G401 (cell line): Measurements from ENCODE around the gene TGFBR1. TPM values are rescaled to one million over a fixed set of nuclear protein-coding genes. Genes with fewer than 3 reads are reported as not detected.

ENCODE experiments used
- DNase-seq: peaks from one replicate; pipeline ENCODE4 v3.0.0-alpha.2; 2015; ENCODE audit warnings: low spot score
- in situ Hi-C: cut with HindIII; loops from 2 replicates; pipeline ENCODE4 v1.10.0; 2016; ENCODE audit warnings: low sequenced_read_pairs, mixed read lengths
- total RNA-seq: library from RNA; depleted of rRNA; stranded (reverse); fragments of >200 nt; shearing (Covaris generic); gene quantifications from 2 replicates; pipeline ENCODE4 v1.2.3, GENCODE V29; 2014; rRNA removed

TGFBR1 gene
- total RNA-seq, 1 experiment from 2014 or later, result 16.9 TPM

DNA sequence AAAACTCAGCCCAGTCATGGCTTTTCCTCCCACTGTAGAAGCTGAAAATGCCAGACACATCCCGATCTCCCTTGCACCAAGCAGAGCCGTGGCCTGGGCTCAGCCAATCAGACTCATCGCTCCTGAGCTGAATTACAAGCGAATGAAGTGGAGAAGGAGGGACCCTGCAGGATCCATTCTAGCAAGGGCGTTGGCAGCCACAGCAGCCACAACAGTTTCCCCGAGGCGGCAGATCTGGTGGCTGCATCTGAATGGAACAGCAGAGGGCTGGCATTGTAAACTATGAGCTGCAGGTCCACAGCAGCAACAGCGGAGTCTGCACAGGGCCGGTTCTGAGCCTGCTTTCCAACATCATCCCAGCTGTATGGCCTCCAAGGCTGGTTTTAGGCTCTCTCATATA is 93.1 kb downstream of the TGFBR1 start:
- in situ Hi-C loops, result no loop called here
- DNase-seq, result peak; percentile 20

DNA sequence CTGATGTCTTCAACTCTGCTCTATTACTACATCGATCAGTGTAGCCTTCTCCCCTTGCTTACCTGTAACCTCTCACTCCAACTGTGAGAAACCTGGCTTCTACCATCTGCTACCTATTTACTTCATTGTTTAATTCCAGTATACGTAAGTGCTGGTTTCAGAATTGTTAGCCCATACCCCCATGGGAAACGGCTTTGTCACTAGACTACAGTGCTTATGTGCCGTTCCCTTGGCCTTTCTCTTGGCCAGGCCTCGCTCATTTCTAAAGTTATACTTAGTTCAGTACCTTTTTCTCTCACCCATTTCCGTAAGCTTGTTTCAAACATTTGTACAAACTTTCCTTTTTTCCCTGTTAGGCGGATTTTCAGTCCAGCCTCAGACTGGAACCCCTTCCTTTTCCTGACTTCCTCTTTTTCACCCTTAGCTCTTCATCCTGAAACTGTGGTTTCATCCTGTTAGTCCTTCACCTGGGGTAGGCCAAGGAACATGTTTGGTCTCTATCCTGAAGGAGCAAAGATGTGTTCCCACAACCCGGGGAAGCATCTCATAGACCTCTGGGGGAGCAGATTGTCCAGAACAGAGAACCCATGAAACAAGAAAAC is 95.1 kb downstream of the TGFBR1 start:
- in situ Hi-C loops, result no loop called here
- DNase-seq, result no peak

DNA sequence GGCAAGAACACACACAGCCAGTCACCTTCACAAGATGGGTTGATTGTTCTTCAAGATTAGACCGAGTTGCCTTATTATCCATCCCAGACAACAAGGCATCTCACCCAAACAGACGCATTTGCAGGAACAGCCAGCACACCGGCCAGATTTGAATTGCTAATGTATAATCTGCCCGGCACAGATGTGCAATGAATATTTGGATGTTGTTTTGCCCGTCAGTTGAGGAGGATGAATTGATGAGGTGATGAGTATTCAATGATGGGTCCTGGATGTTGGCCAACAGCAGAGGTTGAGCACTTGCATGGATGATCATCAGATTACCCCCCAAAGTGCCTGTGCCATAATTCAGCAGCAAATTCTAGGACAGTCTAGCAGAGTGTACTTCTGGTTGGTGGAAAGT is 96.7 kb downstream of the TGFBR1 start:
- no peak for DNase-seq
- in situ Hi-C loops, result no loop called here

Other genes with a start within 250 kb of the TGFBR1 start
- gene COL15A1, start 161.2 kb upstream of the TGFBR1 start, total RNA-seq, result not detected in 2 replicates
- 24.3 and 34.5 TPM in 2 replicates for gene ALG2, start 116.8 kb downstream of the TGFBR1 start, total RNA-seq
- gene SEC61B, start 117.2 kb downstream of the TGFBR1 start, total RNA-seq, result 84.4 and 164 TPM in 2 replicates